Measurements from ENCODE around the gene ASF1B. TPM values are rescaled to one million over a fixed set of nuclear protein-coding genes. Genes with fewer than 3 reads are reported as not detected.

Gene ASF1B
- total RNA-seq, 1 donor from 2014 or later = 2.3 TPM

GRCh38 chr19:14090509-14091080, 45.8 kb downstream of the ASF1B start, which contains the start of gene SAMD1:
SAMD1 (minus strand) TSS chr19:14090751.
- TF ChIP-seq CTCF (IDR thresholded peaks at IDR 0.05; ENCODE audit: partially characterized antibody, unreplicated experiment) = no peak
- H3K9me3 Mint-ChIP-seq (ENCODE audit: unreplicated experiment) = peaks cover 15% of the 10 kb centered on the region
- DNase-seq = peak; percentile 80
- peak within 1 kb of the TSS; percentile 93 for H3K4me3 Mint-ChIP-seq (ENCODE audit: unreplicated experiment)
- H3K4me1 Mint-ChIP-seq (ENCODE audit: low read depth, unreplicated experiment) = peaks cover 8% of the 10 kb centered on the region
- H3K27ac Mint-ChIP-seq (ENCODE audit: unreplicated experiment) = peak within 1 kb of the TSS; percentile 84
- peaks cover 8% of the 10 kb centered on the region for H3K27me3 Mint-ChIP-seq (ENCODE audit: unreplicated experiment)
- H3K36me3 Mint-ChIP-seq (ENCODE audit: unreplicated experiment) = peaks cover 9% of the 10 kb centered on the region

GRCh38 chr19:14089662-14090508, 46.5 kb downstream of the ASF1B start:
- no peak for TF ChIP-seq CTCF (IDR thresholded peaks at IDR 0.05; ENCODE audit: partially characterized antibody, unreplicated experiment)
- peaks cover 8% of the 10 kb centered on the region for H3K27me3 Mint-ChIP-seq (ENCODE audit: unreplicated experiment)
- peaks cover 9% of the 10 kb centered on the region for H3K36me3 Mint-ChIP-seq (ENCODE audit: unreplicated experiment)
- DNase-seq = peak; percentile 74
- H3K4me1 Mint-ChIP-seq (ENCODE audit: low read depth, unreplicated experiment) = peaks cover 8% of the 10 kb centered on the region
- peaks cover 15% of the 10 kb centered on the region for H3K9me3 Mint-ChIP-seq (ENCODE audit: unreplicated experiment)
- H3K4me3 Mint-ChIP-seq (ENCODE audit: unreplicated experiment) = peak overlapping the region; percentile 94
- H3K27ac Mint-ChIP-seq (ENCODE audit: unreplicated experiment) = peak overlapping the region; percentile 88

- TF ChIP-seq CTCF (IDR thresholded peaks at IDR 0.05; ENCODE audit: partially characterized antibody, unreplicated experiment) = peak; percentile 27
- peaks cover 15% of the 10 kb centered on the region for H3K9me3 Mint-ChIP-seq (ENCODE audit: unreplicated experiment)
- peak overlapping the region; percentile 88 for H3K27ac Mint-ChIP-seq (ENCODE audit: unreplicated experiment)
- peaks cover 8% of the 10 kb centered on the region for H3K27me3 Mint-ChIP-seq (ENCODE audit: unreplicated experiment)
- peaks cover 8% of the 10 kb centered on the region for H3K4me1 Mint-ChIP-seq (ENCODE audit: low read depth, unreplicated experiment)
- peak overlapping the region; percentile 94 for H3K4me3 Mint-ChIP-seq (ENCODE audit: unreplicated experiment)
- DNase-seq = no peak
- H3K36me3 Mint-ChIP-seq (ENCODE audit: unreplicated experiment) = peaks cover 5% of the 10 kb centered on the region
These were observed 47.1 kb downstream of the ASF1B start for GRCh38 chr19:14089412-14089661.

- H3K27me3 Mint-ChIP-seq (ENCODE audit: unreplicated experiment) = peaks cover 8% of the 10 kb centered on the region
- peaks cover 5% of the 10 kb centered on the region for H3K36me3 Mint-ChIP-seq (ENCODE audit: unreplicated experiment)
These were observed 47.6 kb downstream of the ASF1B start for GRCh38 chr19:14088634-14089411.

More at GRCh38 chr19:14088634-14089411, 47.6 kb downstream of the ASF1B start:
- peak overlapping the region; percentile 94 for H3K4me3 Mint-ChIP-seq (ENCODE audit: unreplicated experiment)
- H3K9me3 Mint-ChIP-seq (ENCODE audit: unreplicated experiment) = peaks cover 15% of the 10 kb centered on the region
- H3K4me1 Mint-ChIP-seq (ENCODE audit: low read depth, unreplicated experiment) = peaks cover 8% of the 10 kb centered on the region
- TF ChIP-seq CTCF (IDR thresholded peaks at IDR 0.05; ENCODE audit: partially characterized antibody, unreplicated experiment) = no peak
- peak overlapping the region; percentile 88 for H3K27ac Mint-ChIP-seq (ENCODE audit: unreplicated experiment)
- DNase-seq = no peak

Measured in glutamatergic neuron (in vitro differentiated cells).